H1 (cell line): ENCODE data around the gene STRA8. TPM values are rescaled to one million over a fixed set of nuclear protein-coding genes. Genes with fewer than 3 reads are reported as not detected.

Source experiments
- BCL11A ChIP-seq, 2 experiments: IDR thresholded peaks; one replicate each; pipeline ENCODE4 v1.6.1; 2011; ENCODE audit warnings: low read depth in 2 of 2, low read length in 2 of 2, mild to moderate bottlenecking in 2 of 2
- CTBP2 ChIP-seq: IDR thresholded peaks from 2 replicates; pipeline ENCODE4 v1.7.0; 2011; ENCODE audit warnings: borderline replicate concordance, mild to moderate bottlenecking, moderate library complexity, mixed read lengths, low read length; ENCODE audit not compliant: insufficient read depth, insufficient read length
- SRF ChIP-seq: IDR thresholded peaks from 2 replicates; pipeline ENCODE4 v1.6.1; 2011; ENCODE audit warnings: mild to moderate bottlenecking, low read depth, low read length, moderate library complexity
- polyA plus RNA-seq, 7 experiments: library from polyadenylated mRNA; depleted of rRNA in 3 of 7; stranded (reverse) in 5 of 7; unstranded in 2 of 7; fragments of >200 nt in 5 of 7; fragments of 200-250 nt in 2 of 7; gene quantifications; 1 replicate in 5 of 7; 2 replicates in 1 of 7; 4 replicates in 1 of 7; pipeline versions ENCODE4 v1.2.1 to v1.2.3, GENCODE V29; 2011 to 2013; ENCODE audit warnings: missing spikeins in 2 of 7, mixed read lengths in 2 of 7
- total RNA-seq: library from RNA; stranded (reverse); fragmentation: NEBNext Ultra II Directional; extraction: Animal tissue kit (Norgen Biotek cat#: 25700); gene quantifications from 2 replicates; pipeline ENCODE4 v1.2.1, GENCODE V29; 2021

STRA8 gene
- total and polyA plus RNA-seq, 2 of the 8 experiments (the other 6 are each of a cell fraction or from before 2014, with no cell fraction given) = not detected

GRCh38 chr7:135217645-135218509 is 15.8 kb upstream of the STRA8 start (continued):
- TF ChIP-seq CTBP2 (no peak), BCL11A (IDR thresholded peaks at IDR 0.05; ENCODE audit: low read depth in 2 of 2, low read length in 2 of 2) (no peak), SRF (no peak)
